ENCODE measurements around the gene KARS1.

DNA sequence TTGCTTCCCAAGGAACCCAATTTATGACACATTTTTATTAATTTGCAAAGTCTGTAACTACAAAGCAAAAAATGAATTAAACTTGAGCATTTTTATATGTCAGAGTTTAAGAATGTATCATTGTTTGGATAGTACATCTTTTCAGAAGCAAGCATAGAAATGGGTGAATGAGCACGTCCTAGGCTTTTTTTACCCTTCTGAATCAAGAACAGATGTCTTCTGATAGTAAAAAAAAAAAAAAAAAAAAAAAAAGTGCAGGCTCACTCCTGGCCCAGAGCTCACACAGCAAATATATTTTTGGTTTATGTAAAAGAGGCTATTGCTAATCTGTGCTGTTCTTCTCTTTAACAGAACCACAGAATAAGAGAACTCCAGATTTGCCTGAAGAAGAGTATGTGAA is 6.5 kb upstream of the KARS1 start:
- TF ChIP-seq POLR2A (IDR thresholded peaks at IDR 0.05) (no peak), CTCF (IDR thresholded peaks at IDR 0.05 in 4 of 5, conservative IDR thresholded peaks at IDR 0.05 in 1 of 5) (no peak)
